AG09309 (cell line): ENCODE measurements around the gene PPP1CC.
"Not testable (repeated sequence)": the region's sequence is repeated elsewhere in the genome, so short reads cannot be mapped to it uniquely, and the experiment has no call there.

Source experiments
- DNase-seq: peaks from one replicate; pipeline ENCODE4 v3.0.0-alpha.2; 2010; ENCODE audit warnings: low read depth
- H3K4me3 ChIP-seq: 2 replicates; pipeline ENCODE4 v1.5.1; 2011; ENCODE audit warnings: mild to moderate bottlenecking, low read depth, low read length, moderate library complexity; ENCODE audit not compliant: control insufficient read depth
- TF ChIP-seq, protein P1 (sequence below): IDR thresholded peaks from 2 replicates; pipeline ENCODE4 v1.5.1; 2011; ENCODE audit warnings: mild to moderate bottlenecking, low read depth, low read length, inconsistent platforms; ENCODE audit not compliant: insufficient read depth, control insufficient read depth; ENCODE audit errors: missing control alignments

PPP1CC gene

DNA sequence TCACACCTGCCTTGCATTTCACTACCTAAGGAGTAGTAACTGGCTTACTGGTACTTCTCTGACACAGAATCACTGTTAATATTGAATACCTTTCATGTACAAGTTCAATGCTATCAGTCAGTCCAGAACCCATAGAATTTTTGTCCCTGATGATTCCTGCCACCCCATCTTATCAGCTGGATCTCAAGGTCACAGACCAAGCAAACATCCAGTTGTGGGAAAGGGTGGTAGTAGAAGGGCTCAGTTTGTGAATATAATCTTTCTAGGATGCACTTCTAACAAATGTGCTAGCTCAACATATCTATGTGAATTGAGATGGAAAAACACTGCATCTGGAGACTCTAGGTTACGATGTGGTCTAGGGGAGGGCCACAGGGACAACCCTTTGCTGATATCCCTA lies 14.1 kb downstream of the PPP1CC start:
- TF ChIP-seq, protein P1, sequence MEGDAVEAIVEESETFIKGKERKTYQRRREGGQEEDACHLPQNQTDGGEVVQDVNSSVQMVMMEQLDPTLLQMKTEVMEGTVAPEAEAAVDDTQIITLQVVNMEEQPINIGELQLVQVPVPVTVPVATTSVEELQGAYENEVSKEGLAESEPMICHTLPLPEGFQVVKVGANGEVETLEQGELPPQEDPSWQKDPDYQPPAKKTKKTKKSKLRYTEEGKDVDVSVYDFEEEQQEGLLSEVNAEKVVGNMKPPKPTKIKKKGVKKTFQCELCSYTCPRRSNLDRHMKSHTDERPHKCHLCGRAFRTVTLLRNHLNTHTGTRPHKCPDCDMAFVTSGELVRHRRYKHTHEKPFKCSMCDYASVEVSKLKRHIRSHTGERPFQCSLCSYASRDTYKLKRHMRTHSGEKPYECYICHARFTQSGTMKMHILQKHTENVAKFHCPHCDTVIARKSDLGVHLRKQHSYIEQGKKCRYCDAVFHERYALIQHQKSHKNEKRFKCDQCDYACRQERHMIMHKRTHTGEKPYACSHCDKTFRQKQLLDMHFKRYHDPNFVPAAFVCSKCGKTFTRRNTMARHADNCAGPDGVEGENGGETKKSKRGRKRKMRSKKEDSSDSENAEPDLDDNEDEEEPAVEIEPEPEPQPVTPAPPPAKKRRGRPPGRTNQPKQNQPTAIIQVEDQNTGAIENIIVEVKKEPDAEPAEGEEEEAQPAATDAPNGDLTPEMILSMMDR = no peak

DNA sequence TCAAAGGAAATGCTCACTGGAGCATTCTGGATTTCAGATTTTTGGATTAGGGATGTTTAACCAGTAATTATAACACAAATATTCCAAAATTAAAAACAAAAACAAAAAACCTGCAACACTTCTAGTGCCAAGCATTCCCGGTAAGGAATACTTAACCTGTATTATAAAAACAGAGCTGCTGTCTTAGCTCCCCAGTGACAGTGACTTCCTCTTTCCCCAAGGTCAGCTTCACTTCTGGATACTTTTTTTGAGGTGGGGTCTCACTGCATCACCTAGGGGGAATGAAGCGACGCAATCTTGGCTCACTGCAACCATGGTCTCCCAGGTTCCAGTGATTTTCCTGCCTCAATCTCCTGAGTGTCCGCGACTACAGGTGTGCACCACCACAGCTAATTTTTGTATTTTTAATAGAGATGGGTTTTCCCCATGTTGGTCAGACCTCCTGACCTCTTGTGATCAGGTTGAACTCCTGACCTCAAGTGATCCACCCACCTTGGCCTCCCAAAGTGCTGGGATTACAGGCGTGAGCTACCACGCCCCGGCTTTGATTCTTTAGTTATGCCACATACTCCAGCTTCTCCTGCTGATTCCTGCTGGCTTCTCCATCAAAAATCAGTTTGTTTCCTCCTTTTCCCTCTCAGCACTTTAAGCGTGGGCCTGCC lies 15.9 kb downstream of the PPP1CC start:
- no peak overlapping the region for H3K4me3 ChIP-seq

More for the DNA sequence above, 14.1 kb downstream of the PPP1CC start:
- DNase-seq = no peak
- H3K4me3 ChIP-seq = no peak overlapping the region

DNA sequence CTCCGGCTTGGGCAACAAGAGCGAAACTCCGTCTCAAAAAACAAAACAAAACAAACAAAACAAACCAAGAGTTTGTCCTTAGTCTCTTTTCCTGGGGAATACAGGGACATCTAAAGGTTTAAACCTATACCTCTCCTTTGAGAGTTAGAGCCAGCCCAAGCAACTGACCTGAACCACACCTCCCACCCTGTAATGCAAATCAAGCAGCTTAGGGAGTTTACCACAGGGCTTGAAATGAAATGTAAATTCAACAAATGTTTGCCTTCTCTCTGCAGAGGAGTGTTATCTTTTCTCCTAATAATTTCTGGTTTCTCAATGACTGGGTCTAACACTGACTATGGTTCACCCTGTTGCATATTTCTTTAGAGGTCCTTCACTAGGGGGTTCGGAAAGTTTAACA lies 16.7 kb downstream of the PPP1CC start:
- H3K4me3 ChIP-seq = no peak overlapping the region
- TF ChIP-seq, protein P1 = no peak
- no peak for DNase-seq

More for the DNA sequence above, 15.9 kb downstream of the PPP1CC start:
- DNase-seq = no peak
- TF ChIP-seq, protein P1 = no peak

DNA sequence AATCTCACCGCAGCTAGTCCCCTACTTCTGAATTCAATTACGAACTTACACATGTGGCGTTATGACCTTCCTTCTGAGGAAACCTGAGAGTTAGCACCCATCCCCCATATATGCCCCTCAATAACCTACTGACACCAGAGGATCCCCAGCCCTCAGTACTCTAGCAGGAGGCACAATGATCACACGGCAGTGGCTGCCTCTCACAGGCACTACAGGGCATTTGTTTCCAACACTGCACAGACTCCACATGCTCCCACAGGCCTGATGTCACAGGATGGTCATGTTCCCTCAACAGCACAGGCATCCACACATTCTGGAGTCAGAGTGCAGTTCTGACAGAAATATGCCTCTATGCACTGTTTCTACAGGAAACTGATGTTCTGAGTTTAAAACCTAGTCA lies 17.4 kb downstream of the PPP1CC start:
- no peak for DNase-seq
- H3K4me3 ChIP-seq = no peak overlapping the region
- TF ChIP-seq, protein P1 = no peak

DNA sequence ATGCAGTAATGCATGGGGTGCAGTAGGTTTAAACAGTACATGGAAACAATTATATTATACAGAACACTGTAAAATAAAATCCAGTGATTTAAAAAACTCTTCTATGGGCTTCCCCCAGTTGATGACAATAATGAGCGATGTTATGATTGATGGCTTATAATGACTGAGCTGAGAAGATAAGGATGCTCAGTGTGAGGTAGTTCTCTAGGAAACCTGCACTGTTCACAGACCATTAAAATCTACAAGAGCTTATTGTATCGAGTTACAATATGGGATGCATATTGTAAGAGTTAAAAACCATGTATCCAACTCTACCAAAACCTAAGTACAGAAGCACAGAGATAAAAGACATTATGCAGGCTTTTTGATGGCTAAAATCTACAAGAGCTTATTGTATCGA lies 19.8 kb downstream of the PPP1CC start:
- H3K4me3 ChIP-seq, DNase-seq: not testable (repeated sequence)

DNA sequence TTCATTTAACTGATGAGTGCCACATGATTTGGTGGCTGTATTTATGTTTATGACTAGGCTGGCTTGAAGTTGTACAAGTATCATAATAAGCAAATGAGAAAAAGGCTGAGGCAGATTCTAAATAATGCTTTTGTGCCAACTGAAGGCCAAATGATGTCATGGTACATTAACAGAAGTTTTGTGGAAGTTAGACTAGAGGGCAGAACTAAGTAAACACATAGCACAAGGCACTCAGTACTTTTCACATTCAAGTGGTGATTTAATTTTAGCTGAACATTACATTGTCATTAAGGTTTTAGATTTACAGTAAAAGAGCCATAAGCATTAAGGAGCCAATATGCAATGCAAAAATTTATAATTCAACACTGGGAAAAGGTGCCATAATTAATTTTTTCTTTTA lies 21.1 kb downstream of the PPP1CC start:
- no peak overlapping the region for H3K4me3 ChIP-seq
- no peak for DNase-seq
- TF ChIP-seq, protein P1 = no peak

DNA sequence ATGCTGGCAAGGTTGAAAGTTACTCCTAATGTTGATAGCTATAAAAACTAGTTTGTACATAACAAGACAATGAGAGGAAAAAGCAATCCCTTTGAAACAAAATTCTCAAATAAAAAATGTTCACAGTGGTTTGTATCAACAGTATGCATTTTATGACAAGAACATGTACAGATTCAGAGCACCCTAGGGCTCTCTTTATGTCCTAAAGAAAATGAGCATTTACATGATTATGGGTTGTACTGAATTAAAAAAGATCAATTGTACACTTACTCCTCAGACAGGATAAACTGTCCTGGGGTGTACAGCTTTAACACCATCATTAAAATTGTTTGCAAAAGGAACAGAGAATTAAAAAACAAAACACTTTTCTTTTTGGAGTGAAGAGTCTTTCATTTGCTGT lies 22.2 kb downstream of the PPP1CC start:
- TF ChIP-seq, protein P1 = no peak
- no peak for DNase-seq
- no peak overlapping the region for H3K4me3 ChIP-seq
